Measurements from ENCODE around the gene SRCIN1. TPM values are rescaled to one million over a fixed set of nuclear protein-coding genes. Genes with fewer than 3 reads are reported as not detected.
A peak's percentile ranks its signal among the peaks of the same experiment; 100 is the strongest.
"Not testable (repeated sequence)": the region's sequence is repeated elsewhere in the genome, so short reads cannot be mapped to it uniquely, and the experiment has no call there.

Gene SRCIN1
- polyA plus RNA-seq, 5 donors, result 5.8 to 10.8 (median 8.8) TPM

GRCh38 chr17:38484242-38485145 is 121.3 kb downstream of the SRCIN1 start:
- DNase-seq, result peak; percentile 40 to 53

- DNase-seq, result not testable (repeated sequence)
Measured at GRCh38 chr17:38482700-38483043, 123.1 kb downstream of the SRCIN1 start.

DNA sequence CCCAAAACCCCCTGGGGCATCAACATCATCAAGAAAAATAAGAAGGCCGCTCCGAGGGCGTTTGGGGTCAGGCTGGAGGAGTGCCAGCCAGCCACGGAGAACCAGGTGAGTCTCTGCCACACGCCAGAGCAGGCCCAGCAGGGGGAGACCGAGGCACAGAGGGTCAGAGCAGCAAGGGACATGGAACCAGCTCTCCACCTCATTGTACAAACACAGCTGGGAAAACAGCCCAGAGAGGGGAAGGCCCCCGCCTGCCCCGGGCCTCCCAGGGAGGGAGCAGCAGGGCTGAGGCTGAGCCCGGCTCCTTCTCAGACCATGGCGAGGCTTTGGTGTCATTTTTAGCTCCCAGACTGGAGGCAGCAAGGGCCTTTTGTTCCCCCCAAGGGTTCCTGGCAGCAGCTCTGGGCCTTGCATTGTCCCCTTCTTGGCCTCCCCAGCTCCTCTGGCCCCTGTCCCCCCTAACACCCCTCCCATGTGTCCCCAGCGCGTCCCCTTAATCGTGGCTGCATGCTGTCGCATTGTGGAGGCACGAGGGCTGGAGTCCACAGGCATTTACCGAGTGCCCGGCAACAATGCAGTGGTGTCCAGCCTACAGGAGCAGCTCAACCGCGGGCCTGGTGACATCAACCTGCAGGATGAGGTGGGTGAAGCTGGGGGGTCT is 123.6 kb downstream of the SRCIN1 start:
- not testable (repeated sequence) for DNase-seq

Other genes with a start within 250 kb of the SRCIN1 start
- gene ARHGAP23, start 177.5 kb downstream of the SRCIN1 start, polyA plus RNA-seq (ENCODE audit: insufficient read depth in 1 of 5, insufficient read length in 5 of 5, low replicate concordance in 1 of 5), result 10 to 100 TPM; 27.3 to 38.1 (median 31.9) TPM
- gene EPOP, start 69.0 kb upstream of the SRCIN1 start, polyA plus RNA-seq (ENCODE audit: insufficient read depth in 1 of 5, insufficient read length in 5 of 5, low replicate concordance in 1 of 5), result 1 to 10 TPM; 1.2 to 2.1 (median 1.7) TPM
- gene MLLT6, start 99.3 kb upstream of the SRCIN1 start, polyA plus RNA-seq (ENCODE audit: insufficient read depth in 1 of 5, insufficient read length in 5 of 5, low replicate concordance in 1 of 5), result 100 to 1,000 TPM in 3 of 5 donors, 10 to 100 TPM in 2; 88.4 to 127 (median 112) TPM
- 10 to 100 TPM in 3 of 5 donors, 1 to 10 TPM in 2; 9.5 to 20.5 (median 11.5) TPM for gene CISD3, start 124.4 kb upstream of the SRCIN1 start, polyA plus RNA-seq (ENCODE audit: insufficient read depth in 1 of 5, insufficient read length in 5 of 5, low replicate concordance in 1 of 5)
- gene PCGF2, start 142.4 kb upstream of the SRCIN1 start, polyA plus RNA-seq (ENCODE audit: insufficient read depth in 1 of 5, insufficient read length in 5 of 5, low replicate concordance in 1 of 5), result 100 to 1,000 TPM in 2 of 5 donors, 10 to 100 TPM in 3; 63.6 to 108 (median 89.9) TPM
- gene PSMB3, start 146.8 kb upstream of the SRCIN1 start, polyA plus RNA-seq (ENCODE audit: insufficient read depth in 1 of 5, insufficient read length in 5 of 5, low replicate concordance in 1 of 5), result 100 to 1,000 TPM in 2 of 5 donors, 10 to 100 TPM in 3; 90.6 to 113 (median 97.3) TPM
- gene PIP4K2B, start 193.6 kb upstream of the SRCIN1 start, polyA plus RNA-seq (ENCODE audit: insufficient read depth in 1 of 5, insufficient read length in 5 of 5, low replicate concordance in 1 of 5), result 10 to 100 TPM; 80.6 to 92.5 (median 84.1) TPM
- gene CWC25, start 219.4 kb upstream of the SRCIN1 start, polyA plus RNA-seq (ENCODE audit: insufficient read depth in 1 of 5, insufficient read length in 5 of 5, low replicate concordance in 1 of 5), result 10 to 100 TPM; 25.3 to 29.6 (median 26.5) TPM
- gene RPL23, start 247.8 kb upstream of the SRCIN1 start, polyA plus RNA-seq (ENCODE audit: insufficient read depth in 1 of 5, insufficient read length in 5 of 5, low replicate concordance in 1 of 5), result 1,000 to 10,000 TPM; 2,672 to 3,641 (median 3,192) TPM

All from right lung (tissue), 5 donors.